ENCODE measurements around the gene JMJD1C.
"Not testable (repeated sequence)": the region's sequence is repeated elsewhere in the genome, so short reads cannot be mapped to it uniquely, and the experiment has no call there.

JMJD1C gene

GRCh38 chr10:63297941-63298340, 167.8 kb downstream of the JMJD1C start:
- DNase-seq (ENCODE audit: low spot score): no peak
- H3K4me1 ChIP-seq (ENCODE audit: insufficient read depth, poor library complexity, severe bottlenecking): no peaks in the 10 kb centered on the region
- H3K27me3 ChIP-seq (ENCODE audit: insufficient read depth, poor library complexity, severe bottlenecking): no peaks in the 10 kb centered on the region
- H3K9me3 ChIP-seq (ENCODE audit: severe bottlenecking): no peaks in the 10 kb centered on the region
- no peak for ATAC-seq (ENCODE audit: low read depth)
- no peaks in the 10 kb centered on the region for H3K36me3 ChIP-seq (ENCODE audit: low read depth)
- no peak overlapping the region for H3K27ac ChIP-seq (ENCODE audit: poor library complexity, severe bottlenecking)
- TF ChIP-seq CTCF (IDR thresholded peaks at IDR 0.05; ENCODE audit: poor library complexity, severe bottlenecking): no peak
- H3K4me3 ChIP-seq (ENCODE audit: severe bottlenecking): no peak overlapping the region

- no peak for DNase-seq (ENCODE audit: low spot score)
- Histone ChIP-seq H3K4me3 (ENCODE audit: severe bottlenecking) (no peak overlapping the region), H3K27me3 (ENCODE audit: insufficient read depth, poor library complexity, severe bottlenecking) (no peaks in the 10 kb centered on the region), H3K4me1 (ENCODE audit: insufficient read depth, poor library complexity, severe bottlenecking) (no peaks in the 10 kb centered on the region), H3K27ac (ENCODE audit: poor library complexity, severe bottlenecking) (no peak overlapping the region), H3K9me3 (ENCODE audit: severe bottlenecking) (no peaks in the 10 kb centered on the region), H3K36me3 (ENCODE audit: low read depth) (no peaks in the 10 kb centered on the region)
- TF ChIP-seq CTCF (IDR thresholded peaks at IDR 0.05; ENCODE audit: poor library complexity, severe bottlenecking): no peak
- no peak for ATAC-seq (ENCODE audit: low read depth)
Observed at GRCh38 chr10:63294781-63295180, 171.0 kb downstream of the JMJD1C start.

GRCh38 chr10:63292847-63293246, 172.9 kb downstream of the JMJD1C start:
- H3K27ac ChIP-seq (ENCODE audit: poor library complexity, severe bottlenecking); H3K9me3 ChIP-seq (ENCODE audit: severe bottlenecking); ATAC-seq (ENCODE audit: low read depth); H3K4me3 ChIP-seq (ENCODE audit: severe bottlenecking); H3K27me3 ChIP-seq (ENCODE audit: insufficient read depth, poor library complexity, severe bottlenecking); H3K4me1 ChIP-seq (ENCODE audit: insufficient read depth, poor library complexity, severe bottlenecking); DNase-seq (ENCODE audit: low spot score); H3K36me3 ChIP-seq (ENCODE audit: low read depth): not testable (repeated sequence)

- no peak overlapping the region for H3K27ac ChIP-seq (ENCODE audit: poor library complexity, severe bottlenecking)
- no peak overlapping the region for H3K4me3 ChIP-seq (ENCODE audit: severe bottlenecking)
- H3K36me3 ChIP-seq (ENCODE audit: low read depth): no peaks in the 10 kb centered on the region
- H3K9me3 ChIP-seq (ENCODE audit: severe bottlenecking): peaks cover 3% of the 10 kb centered on the region
- no peak for TF ChIP-seq CTCF (IDR thresholded peaks at IDR 0.05; ENCODE audit: poor library complexity, severe bottlenecking)
- ATAC-seq (ENCODE audit: low read depth): no peak
- H3K4me1 ChIP-seq (ENCODE audit: insufficient read depth, poor library complexity, severe bottlenecking): peaks cover 11% of the 10 kb centered on the region
- H3K27me3 ChIP-seq (ENCODE audit: insufficient read depth, poor library complexity, severe bottlenecking): no peaks in the 10 kb centered on the region
- DNase-seq (ENCODE audit: low spot score): no peak
Observed at GRCh38 chr10:63288170-63288569, 177.6 kb downstream of the JMJD1C start.

GRCh38 chr10:63286754-63287264, 179.0 kb downstream of the JMJD1C start:
- DNase-seq (ENCODE audit: low spot score) (no peak), ATAC-seq (ENCODE audit: low read depth) (no peak; the same call in 2 of the 3 replicates)
- TF ChIP-seq CTCF (IDR thresholded peaks at IDR 0.05; ENCODE audit: poor library complexity, severe bottlenecking): no peak

More at GRCh38 chr10:63286754-63287264, 179.0 kb downstream of the JMJD1C start:
- no peaks in the 10 kb centered on the region; the same call in 1 of the 2 replicates for H3K36me3 ChIP-seq (ENCODE audit: low read depth)
- no peak overlapping the region for H3K27ac ChIP-seq (ENCODE audit: poor library complexity, severe bottlenecking)
- H3K9me3 ChIP-seq (ENCODE audit: severe bottlenecking): peaks cover 3% of the 10 kb centered on the region
- H3K4me3 ChIP-seq (ENCODE audit: severe bottlenecking): no peak overlapping the region
- peaks cover 11% of the 10 kb centered on the region for H3K4me1 ChIP-seq (ENCODE audit: insufficient read depth, poor library complexity, severe bottlenecking)
- H3K27me3 ChIP-seq (ENCODE audit: insufficient read depth, poor library complexity, severe bottlenecking): no peaks in the 10 kb centered on the region

All from RWPE2 (cell line).